ENCODE data around the gene SMAD6. TPM values are rescaled to one million over a fixed set of nuclear protein-coding genes. Genes with fewer than 3 reads are reported as not detected.
A peak's percentile ranks its signal among the peaks of the same experiment; 100 is the strongest.

SMAD6 gene
- total and polyA plus RNA-seq, 7 experiments from 2014 or later = 0.27 to 0.76 (median 0.40) TPM; not detected in 2

DNA sequence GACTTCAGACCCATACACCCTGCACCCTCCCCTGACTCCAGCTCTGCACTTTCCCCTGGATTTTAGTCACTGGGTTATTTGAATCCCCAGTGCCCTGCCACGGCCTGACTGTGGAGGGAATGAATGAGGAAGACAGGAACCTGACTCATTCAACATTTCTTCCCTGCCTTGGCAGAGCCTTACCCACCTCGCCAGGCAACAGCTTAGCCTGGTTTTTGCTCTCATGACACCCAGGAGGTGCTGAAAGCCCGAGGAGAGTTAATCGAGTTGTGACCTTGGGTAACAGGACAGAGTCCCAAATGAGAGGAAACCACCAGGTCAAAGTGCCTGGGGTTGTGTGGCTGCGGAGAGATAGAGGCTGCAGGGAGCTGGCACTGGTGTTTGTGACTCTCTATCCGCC, 128.3 kb downstream of the SMAD6 start:
- H3K27me3 Mint-ChIP-seq = peaks cover 0 to 6% (median 4%) of the 10 kb centered on the region in 5 donors
- Histone ChIP-seq H3K27me3 (ENCODE audit: control insufficient read depth in 2 of 2, insufficient read depth in 2 of 2, low read length in 2 of 2) (no peaks in the 10 kb centered on the region), H3K4me1 (ENCODE audit: control insufficient read depth in 2 of 2, insufficient read depth in 2 of 2, low read length in 2 of 2) (no peaks in the 10 kb centered on the region), H3K9me3 (ENCODE audit: control insufficient read depth in 2 of 3, low read length in 3 of 3) (no peaks in the 10 kb centered on the region), H3K27ac (ENCODE audit: low read depth, low read length) (no peak overlapping the region), H3K4me3 (ENCODE audit: low read length) (no peak overlapping the region), H3K36me3 (ENCODE audit: control insufficient read depth in 2 of 3, insufficient read depth in 3 of 3, low read length in 3 of 3) (no peaks in the 10 kb centered on the region)
- H3K36me3 Mint-ChIP-seq = no peaks in the 10 kb centered on the region
- no peaks in the 10 kb centered on the region for H3K4me1 Mint-ChIP-seq
- POLR2A ChIA-PET = no interaction called here
- H3K27ac Mint-ChIP-seq = no peak overlapping the region
- ATAC-seq (no peak), DNase-seq (no peak)
- peaks cover 0 to 1% (median 0%) of the 10 kb centered on the region in 11 donors for H3K9me3 Mint-ChIP-seq
- no peak overlapping the region for H3K4me3 Mint-ChIP-seq
- intact Hi-C loops (cut with micrococcal nuclease) = no loop called here
- CTCF ChIA-PET = no interaction called here

- Histone ChIP-seq H3K4me1 (ENCODE audit: control insufficient read depth in 2 of 2, insufficient read depth in 2 of 2, low read length in 2 of 2) (no peaks in the 10 kb centered on the region), H3K9me3 (ENCODE audit: control insufficient read depth in 2 of 3, low read length in 3 of 3) (no peaks in the 10 kb centered on the region), H3K4me3 (ENCODE audit: low read length) (no peak overlapping the region), H3K27me3 (ENCODE audit: control insufficient read depth in 2 of 2, insufficient read depth in 2 of 2, low read length in 2 of 2) (no peaks in the 10 kb centered on the region), H3K36me3 (ENCODE audit: control insufficient read depth in 2 of 3, insufficient read depth in 3 of 3, low read length in 3 of 3) (no peaks in the 10 kb centered on the region), H3K27ac (ENCODE audit: low read depth, low read length) (no peak overlapping the region)
- ChIA-PET POLR2A (no interaction called here), CTCF (no interaction called here)
- Mint-ChIP-seq H3K4me3 (no peak overlapping the region), H3K27ac (peak overlapping the region in 1 of 9 donors; percentile 38), H3K4me1 (no peaks in the 10 kb centered on the region), H3K36me3 (no peaks in the 10 kb centered on the region), H3K9me3 (peaks cover 0 to 1% (median 0%) of the 10 kb centered on the region in 11 donors), H3K27me3 (peaks cover 0 to 6% (median 4%) of the 10 kb centered on the region in 5 donors)
- intact Hi-C loops (cut with micrococcal nuclease) = no loop called here
- DNase-seq = no peak
- ATAC-seq = no peak
These were observed 128.8 kb downstream of the SMAD6 start for GRCh38 chr15:66830823-66831222.

DNA sequence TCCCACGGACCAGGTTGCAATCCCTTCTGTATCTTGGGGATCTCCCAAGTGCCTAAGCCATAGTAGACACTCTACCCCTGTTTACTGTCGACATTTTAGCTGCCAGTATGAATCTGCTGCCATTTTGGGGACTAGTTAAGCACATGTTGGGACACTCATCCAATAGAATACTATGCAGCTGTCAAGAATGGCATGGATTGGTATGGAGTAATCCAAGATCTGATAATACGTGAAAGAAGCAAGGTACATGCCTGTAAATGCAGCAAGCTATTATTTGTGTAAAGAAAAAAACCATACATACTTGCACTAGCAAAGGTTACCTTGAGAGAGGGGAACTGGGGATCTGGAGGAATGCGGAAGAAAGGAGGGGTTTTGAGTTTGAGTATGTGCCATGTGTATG, 129.3 kb downstream of the SMAD6 start:
- peaks cover 0 to 6% (median 4%) of the 10 kb centered on the region in 5 donors for H3K27me3 Mint-ChIP-seq
- H3K4me3 ChIP-seq (ENCODE audit: low read length) = no peak overlapping the region
- H3K4me1 ChIP-seq (ENCODE audit: control insufficient read depth in 2 of 2, insufficient read depth in 2 of 2, low read length in 2 of 2) = no peaks in the 10 kb centered on the region
- DNase-seq = no peak
- no peak overlapping the region for H3K27ac ChIP-seq (ENCODE audit: low read depth, low read length)
- ATAC-seq = no peak
- no peak overlapping the region for H3K4me3 Mint-ChIP-seq
- H3K27ac Mint-ChIP-seq = no peak overlapping the region
- no peaks in the 10 kb centered on the region for H3K36me3 ChIP-seq (ENCODE audit: control insufficient read depth in 2 of 3, insufficient read depth in 3 of 3, low read length in 3 of 3)
- H3K36me3 Mint-ChIP-seq = no peaks in the 10 kb centered on the region
- intact Hi-C loops (cut with micrococcal nuclease) = no loop called here
- H3K4me1 Mint-ChIP-seq = no peaks in the 10 kb centered on the region
- ChIA-PET CTCF (no interaction called here), POLR2A (no interaction called here)
- H3K9me3 ChIP-seq (ENCODE audit: control insufficient read depth in 2 of 3, low read length in 3 of 3) = no peaks in the 10 kb centered on the region
- H3K9me3 Mint-ChIP-seq = peaks cover 0 to 1% (median 0%) of the 10 kb centered on the region in 11 donors
- H3K27me3 ChIP-seq (ENCODE audit: control insufficient read depth in 2 of 2, insufficient read depth in 2 of 2, low read length in 2 of 2) = no peaks in the 10 kb centered on the region

GRCh38 chr15:66831801-66832390, 129.9 kb downstream of the SMAD6 start:
- ATAC-seq = no peak

More at GRCh38 chr15:66831801-66832390, 129.9 kb downstream of the SMAD6 start:
- Histone ChIP-seq H3K27me3 (ENCODE audit: control insufficient read depth in 2 of 2, insufficient read depth in 2 of 2, low read length in 2 of 2) (no peaks in the 10 kb centered on the region), H3K4me3 (ENCODE audit: low read length) (no peak overlapping the region), H3K9me3 (ENCODE audit: control insufficient read depth in 2 of 3, low read length in 3 of 3) (no peaks in the 10 kb centered on the region), H3K36me3 (ENCODE audit: control insufficient read depth in 2 of 3, insufficient read depth in 3 of 3, low read length in 3 of 3) (no peaks in the 10 kb centered on the region), H3K27ac (ENCODE audit: low read depth, low read length) (no peak overlapping the region), H3K4me1 (ENCODE audit: control insufficient read depth in 2 of 2, insufficient read depth in 2 of 2, low read length in 2 of 2) (no peaks in the 10 kb centered on the region)
- Mint-ChIP-seq H3K4me1 (no peaks in the 10 kb centered on the region), H3K9me3 (peaks cover 0 to 1% (median 0%) of the 10 kb centered on the region in 11 donors), H3K27me3 (peaks cover 0 to 6% (median 4%) of the 10 kb centered on the region in 5 donors), H3K27ac (no peak overlapping the region), H3K36me3 (no peaks in the 10 kb centered on the region), H3K4me3 (no peak overlapping the region)
- ChIA-PET POLR2A (no interaction called here), CTCF (interaction anchor here (0.6 kb wide), 1 partner anchor 42 kb away, joined by 4 read pairs; no protein-coding TSS in a partner anchor)
- DNase-seq = no peak
- intact Hi-C loops (cut with micrococcal nuclease) = no loop called here

Other genes with a start within 250 kb of the SMAD6 start
- gene SNAPC5, start 204.5 kb upstream of the SMAD6 start, total RNA-seq = 10 to 100 TPM; 20.4 to 35.9 (median 25.0) TPM
- 10 to 100 TPM; 66.9 to 77.6 TPM for gene SNAPC5, start 204.5 kb upstream of the SMAD6 start, polyA plus RNA-seq
- gene RPL4, start 197.4 kb upstream of the SMAD6 start, total RNA-seq = 1,000 to 10,000 TPM; 2,229 to 4,292 (median 4,136) TPM
- gene RPL4, start 197.4 kb upstream of the SMAD6 start, polyA plus RNA-seq = 1,000 to 10,000 TPM in 1 of 2 donors, 100 to 1,000 TPM in 1; 898 to 1,586 TPM
- 10 to 100 TPM in 1 of 5 experiments, 1 to 10 TPM in 4; 5.6 to 20.3 (median 6.8) TPM for gene ZWILCH, start 196.9 kb upstream of the SMAD6 start, total RNA-seq
- 1 to 10 TPM; 4.3 to 4.8 TPM for gene ZWILCH, start 196.9 kb upstream of the SMAD6 start, polyA plus RNA-seq
- gene LCTL, start 136.2 kb upstream of the SMAD6 start, total RNA-seq = not detected
- not detected for gene LCTL, start 136.2 kb upstream of the SMAD6 start, polyA plus RNA-seq